HEK293 (cell line): ENCODE data around the gene MTCH1.
A peak's percentile ranks its signal among the peaks of the same experiment; 100 is the strongest.

ENCODE experiments used
- CTCF ChIA-PET: fragments of 350-600 bp; formaldehyde crosslinking; extraction: SDS; loops from one replicate; lab custom pipeline; 2021; ENCODE audit warnings: antibody characterized with exemption; lab: Yijun Ruan, JAX
- POLR2A ChIA-PET: fragments of 300-600 bp; formaldehyde crosslinking; extraction: SDS; loops from one replicate; lab custom pipeline; 2020; ENCODE audit warnings: antibody characterized with exemption, inconsistent platforms; lab: Yijun Ruan, JAX
- H3K27ac ChIP-seq: fragments of 200-500 bp; sonication (Bioruptor generic); 2 replicates; pipeline ENCODE4 v1.5.1; 2014; ENCODE audit warnings: low read depth, low read length, control low read depth, inconsistent platforms; ENCODE audit errors: extremely low read depth
- H3K36me3 ChIP-seq, 2 experiments: fragments of 200-500 bp in 1 of 2; sonication (Bioruptor generic) in 1 of 2; 1 replicate in 1 of 2; 2 replicates in 1 of 2; pipeline ENCODE4 v1.5.1; 2014 to 2017; ENCODE audit warnings: inconsistent platforms in 2 of 2, low read length in 2 of 2; ENCODE audit not compliant: control insufficient read depth in 2 of 2, insufficient read depth in 1 of 2
- H3K4me1 ChIP-seq: fragments of 200-500 bp; sonication (Bioruptor generic); 2 replicates; pipeline ENCODE4 v1.5.1; 2014; ENCODE audit warnings: mild to moderate bottlenecking, low read length, inconsistent platforms; ENCODE audit not compliant: control insufficient read depth, insufficient read depth
- H3K4me3 ChIP-seq: 2 replicates; pipeline ENCODE4 v1.5.1; 2011; ENCODE audit warnings: low read depth, mild to moderate bottlenecking, control low read depth, low read length, moderate library complexity
- H3K9me3 ChIP-seq: fragments of 200-500 bp; sonication (Bioruptor generic); 2 replicates; pipeline ENCODE4 v1.5.1; 2014; ENCODE audit warnings: low read depth, low read length, inconsistent platforms; ENCODE audit not compliant: control insufficient read depth, insufficient read depth
- MYNN ChIP-seq: fragments of 450-650 bp; formaldehyde crosslinking; IDR thresholded peaks from 2 replicates; pipeline ENCODE4 v1.5.1; 2016; ENCODE audit warnings: missing biosample characterization, missing genetic modification characterization, borderline replicate concordance
- MZF1 ChIP-seq: fragments of 450-650 bp; formaldehyde crosslinking; IDR thresholded peaks from 2 replicates; pipeline ENCODE4 v1.5.1; 2017; ENCODE audit warnings: missing biosample characterization, missing genetic modification characterization, borderline replicate concordance
- OVOL3 ChIP-seq: fragments of 450-650 bp; formaldehyde crosslinking; IDR thresholded peaks from 2 replicates; pipeline ENCODE4 v1.5.1; 2016; ENCODE audit warnings: missing biosample characterization, missing genetic modification characterization
- PBX3 ChIP-seq: sonication (generic); formaldehyde crosslinking; IDR thresholded peaks from 2 replicates; pipeline ENCODE4 v1.8.1; 2022; ENCODE audit warnings: mild to moderate bottlenecking, moderate library complexity, missing genetic modification reagents
- REST ChIP-seq: fragments of 450-650 bp; formaldehyde crosslinking; IDR thresholded peaks from 2 replicates; pipeline ENCODE4 v1.5.1; 2016; ENCODE audit warnings: missing biosample characterization, missing genetic modification characterization
- SP2 ChIP-seq: fragments of 450-650 bp; formaldehyde crosslinking; IDR thresholded peaks from 2 replicates; pipeline ENCODE4 v1.5.1; 2016; ENCODE audit warnings: missing biosample characterization, missing genetic modification characterization
- ZBTB7A ChIP-seq: fragments of 450-650 bp; formaldehyde crosslinking; IDR thresholded peaks from 2 replicates; pipeline ENCODE4 v1.5.1; 2016; ENCODE audit warnings: low read depth, missing biosample characterization, missing genetic modification characterization
- ZFP37 ChIP-seq: fragments of 450-650 bp; formaldehyde crosslinking; IDR thresholded peaks from 2 replicates; pipeline ENCODE4 v1.5.1; 2016; ENCODE audit warnings: missing biosample characterization, missing genetic modification characterization
- ZNF114 ChIP-seq: fragments of 450-650 bp; formaldehyde crosslinking; IDR thresholded peaks from 2 replicates; pipeline ENCODE4 v1.5.0; 2017; ENCODE audit warnings: missing biosample characterization, missing genetic modification characterization
- ZNF223 ChIP-seq: fragments of 450-650 bp; formaldehyde crosslinking; IDR thresholded peaks from 2 replicates; pipeline ENCODE4 v1.5.1; 2016; ENCODE audit warnings: missing biosample characterization, missing genetic modification characterization
- ZNF394 ChIP-seq: fragments of 450-650 bp; formaldehyde crosslinking; IDR thresholded peaks from 2 replicates; pipeline ENCODE4 v1.5.1; 2016; ENCODE audit warnings: missing biosample characterization, missing genetic modification characterization, mild to moderate bottlenecking, moderate library complexity, borderline replicate concordance
- ZNF558 ChIP-seq: fragments of 450-650 bp; formaldehyde crosslinking; IDR thresholded peaks from 2 replicates; pipeline ENCODE4 v1.5.1; 2016; ENCODE audit warnings: missing biosample characterization, missing genetic modification characterization
- ZNF624 ChIP-seq: fragments of 450-650 bp; formaldehyde crosslinking; IDR thresholded peaks from 2 replicates; pipeline ENCODE4 v1.5.1; 2017; ENCODE audit warnings: missing biosample characterization, missing genetic modification characterization
- ZNF664 ChIP-seq: fragments of 450-650 bp; formaldehyde crosslinking; IDR thresholded peaks from 2 replicates; pipeline ENCODE4 v1.5.1; 2016; ENCODE audit warnings: missing biosample characterization, missing genetic modification characterization
- ZNF692 ChIP-seq: fragments of 450-650 bp; formaldehyde crosslinking; IDR thresholded peaks from 2 replicates; pipeline ENCODE4 v1.5.1; 2016; ENCODE audit warnings: missing biosample characterization, missing genetic modification characterization
- TF ChIP-seq, protein P1 (sequence below): IDR thresholded peaks from 2 replicates; pipeline ENCODE4 v1.6.1; 2011; ENCODE audit warnings: mild to moderate bottlenecking, low read depth, low read length, borderline replicate concordance

The MTCH1 gene

GRCh38 chr6:36926708-36927513, 59.1 kb downstream of the MTCH1 start (continued):
- TF ChIP-seq ZNF692 (tag by site-specific recombination): no peak

GRCh38 chr6:36925809-36926208, 60.2 kb downstream of the MTCH1 start:
- Histone ChIP-seq H3K36me3 (peaks cover 0 to 37% of the 10 kb centered on the region in 2 experiments; a peak in 1 of 3 replicates), H3K27ac (no peak overlapping the region), H3K4me1 (peaks cover 4% of the 10 kb centered on the region; the same call in 1 of the 2 replicates), H3K4me3 (no peak overlapping the region), H3K9me3 (no peaks in the 10 kb centered on the region)
- TF ChIP-seq MZF1 (tag by site-specific recombination) (no peak), PBX3 (CRISPR knock-in tag) (no peak), ZNF692 (tag by site-specific recombination) (no peak), ZNF664 (tag by site-specific recombination) (peak; percentile 76), ZNF558 (tag by site-specific recombination) (no peak)
- ChIA-PET CTCF (interaction anchor here (0.6 to 2.5 kb wide), 2 partner anchors 92 to 177 kb away, joined by 4 to 7 read pairs; no protein-coding TSS in a partner anchor), POLR2A (no interaction called here)

DNA sequence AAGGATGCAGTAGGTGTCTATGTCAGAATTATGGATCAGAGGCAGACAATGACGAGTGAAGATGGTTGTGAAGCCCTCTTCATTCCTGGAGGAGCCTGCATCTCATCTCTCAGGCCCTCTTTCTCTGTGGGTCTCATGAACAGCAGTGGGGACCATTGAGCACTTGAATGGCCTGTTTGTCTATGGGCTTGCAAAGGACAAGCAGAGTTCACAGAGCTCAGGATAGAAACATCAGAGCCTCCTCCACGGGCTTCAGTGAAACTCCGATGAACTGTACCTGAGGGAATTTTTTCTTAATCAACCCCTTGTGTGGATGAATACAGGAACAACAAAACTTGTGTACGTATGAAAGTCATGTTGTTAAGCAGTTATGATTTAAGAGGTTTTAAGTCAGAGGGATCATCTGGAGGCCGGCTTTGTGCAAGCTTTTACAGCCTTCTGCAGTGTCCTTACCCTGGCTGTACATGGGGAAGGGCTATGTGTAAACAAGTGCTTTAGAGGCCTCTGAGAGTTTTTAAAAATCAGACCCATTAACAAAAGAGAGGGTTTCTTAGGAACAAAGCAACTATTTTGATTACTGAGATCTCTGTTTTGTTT, 61.1 kb downstream of the MTCH1 start:
- Histone ChIP-seq H3K36me3 (peaks cover 0 to 46% of the 10 kb centered on the region in 2 experiments; a peak in 1 of 3 replicates), H3K4me1 (peaks cover 4% of the 10 kb centered on the region; the same call in 1 of the 2 replicates), H3K4me3 (no peak overlapping the region), H3K27ac (no peak overlapping the region), H3K9me3 (no peaks in the 10 kb centered on the region)
- no peak for TF ChIP-seq ZNF114 (tag by site-specific recombination)
- no peak for TF ChIP-seq ZNF223 (tag by site-specific recombination)
- TF ChIP-seq ZNF394 (tag by site-specific recombination): no peak
- ChIA-PET POLR2A (interaction anchor here (0.6 kb wide), 1 partner anchor 60 kb away, joined by 4 read pairs; no protein-coding TSS in a partner anchor), CTCF (interaction anchor here (0.6 to 2.5 kb wide), 4 partner anchors 11 to 285 kb away, joined by 3 to 7 read pairs (median 4); no protein-coding TSS in a partner anchor)

- ChIA-PET CTCF (interaction anchor here (0.6 to 2.5 kb wide), 4 partner anchors 10 to 158 kb away, joined by 3 to 7 read pairs (median 4); no protein-coding TSS in a partner anchor), POLR2A (interaction anchor here (0.6 kb wide), 1 partner anchor 61 kb away, joined by 4 read pairs; no protein-coding TSS in a partner anchor)
- Histone ChIP-seq H3K4me3 (no peak overlapping the region), H3K9me3 (no peaks in the 10 kb centered on the region), H3K4me1 (no peaks in the 10 kb centered on the region), H3K36me3 (peaks cover 0 to 53% of the 10 kb centered on the region in 2 experiments; a peak in 1 of 3 replicates), H3K27ac (no peak overlapping the region)
- TF ChIP-seq REST (no peak), OVOL3 (no peak), SP2 (tag by site-specific recombination) (no peak), ZFP37 (tag by site-specific recombination) (no peak), ZNF624 (no peak), ZBTB7A (tag by site-specific recombination) (no peak), MYNN (tag by site-specific recombination) (no peak)
- TF ChIP-seq, protein P1, sequence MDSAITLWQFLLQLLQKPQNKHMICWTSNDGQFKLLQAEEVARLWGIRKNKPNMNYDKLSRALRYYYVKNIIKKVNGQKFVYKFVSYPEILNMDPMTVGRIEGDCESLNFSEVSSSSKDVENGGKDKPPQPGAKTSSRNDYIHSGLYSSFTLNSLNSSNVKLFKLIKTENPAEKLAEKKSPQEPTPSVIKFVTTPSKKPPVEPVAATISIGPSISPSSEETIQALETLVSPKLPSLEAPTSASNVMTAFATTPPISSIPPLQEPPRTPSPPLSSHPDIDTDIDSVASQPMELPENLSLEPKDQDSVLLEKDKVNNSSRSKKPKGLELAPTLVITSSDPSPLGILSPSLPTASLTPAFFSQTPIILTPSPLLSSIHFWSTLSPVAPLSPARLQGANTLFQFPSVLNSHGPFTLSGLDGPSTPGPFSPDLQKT: no peak
These were observed 61.9 kb downstream of the MTCH1 start for GRCh38 chr6:36924131-36924530.
